ENCODE results near the gene USP32. TPM values are rescaled to one million over a fixed set of nuclear protein-coding genes. Genes with fewer than 3 reads are reported as not detected.

The USP32 gene
- total and polyA plus RNA-seq, 2 donors (not counting 1 experiment from before 2014, with no cell fraction given) = 7.7 to 48.8 TPM

DNA sequence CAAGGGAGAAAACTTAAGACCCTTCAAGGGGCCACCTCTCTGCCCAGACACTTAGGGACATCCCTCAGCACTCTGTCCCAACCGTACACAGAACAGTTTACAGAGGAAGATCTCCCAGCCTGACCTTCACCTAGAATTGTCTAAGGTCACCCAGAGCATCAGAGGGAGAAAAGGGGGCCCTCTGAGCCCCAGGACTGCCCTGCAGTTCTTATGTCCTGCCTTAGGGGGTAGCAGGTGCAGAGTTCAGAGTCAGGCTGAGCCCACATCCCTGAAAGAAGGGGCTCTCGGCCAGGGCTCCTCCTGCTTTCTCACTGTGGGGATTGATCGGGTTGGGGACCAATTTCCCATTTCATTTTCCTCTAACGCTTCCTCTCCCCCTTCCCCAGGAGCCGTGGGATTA, 226.7 kb downstream of the USP32 start:
- ATAC-seq (ENCODE audit: low read depth) = no peak
- 83% methylated on average over 4 of the region's 5 CpGs for WGBS (ENCODE audit: insufficient coverage)
- intact Hi-C loops (cut with micrococcal nuclease) = no loop called here
- no peak for TF ChIP-seq EZH2 (IDR thresholded peaks at IDR 0.05; ENCODE audit: borderline replicate concordance, insufficient read depth, low read depth, low read length, poor library complexity, severe bottlenecking)
- TF ChIP-seq, protein P1, sequence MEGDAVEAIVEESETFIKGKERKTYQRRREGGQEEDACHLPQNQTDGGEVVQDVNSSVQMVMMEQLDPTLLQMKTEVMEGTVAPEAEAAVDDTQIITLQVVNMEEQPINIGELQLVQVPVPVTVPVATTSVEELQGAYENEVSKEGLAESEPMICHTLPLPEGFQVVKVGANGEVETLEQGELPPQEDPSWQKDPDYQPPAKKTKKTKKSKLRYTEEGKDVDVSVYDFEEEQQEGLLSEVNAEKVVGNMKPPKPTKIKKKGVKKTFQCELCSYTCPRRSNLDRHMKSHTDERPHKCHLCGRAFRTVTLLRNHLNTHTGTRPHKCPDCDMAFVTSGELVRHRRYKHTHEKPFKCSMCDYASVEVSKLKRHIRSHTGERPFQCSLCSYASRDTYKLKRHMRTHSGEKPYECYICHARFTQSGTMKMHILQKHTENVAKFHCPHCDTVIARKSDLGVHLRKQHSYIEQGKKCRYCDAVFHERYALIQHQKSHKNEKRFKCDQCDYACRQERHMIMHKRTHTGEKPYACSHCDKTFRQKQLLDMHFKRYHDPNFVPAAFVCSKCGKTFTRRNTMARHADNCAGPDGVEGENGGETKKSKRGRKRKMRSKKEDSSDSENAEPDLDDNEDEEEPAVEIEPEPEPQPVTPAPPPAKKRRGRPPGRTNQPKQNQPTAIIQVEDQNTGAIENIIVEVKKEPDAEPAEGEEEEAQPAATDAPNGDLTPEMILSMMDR (IDR thresholded peaks at IDR 0.05) = no peak
- no peak for DNase-seq
- Histone ChIP-seq H3K27ac (ENCODE audit: low read length in 2 of 2) (no peak overlapping the region), H3K4me1 (ENCODE audit: control insufficient read depth in 2 of 2, insufficient read depth in 2 of 2, low read length in 2 of 2) (peaks cover 0 to 3% of the 10 kb centered on the region in 2 donors), H3K9ac (ENCODE audit: low read length) (no peak overlapping the region), H2AFZ (ENCODE audit: insufficient read depth, low read depth, low read length, poor library complexity, severe bottlenecking) (no peak overlapping the region), H3K4me3 (ENCODE audit: control extremely low read depth in 1 of 5, extremely low read depth in 1 of 5, insufficient read depth in 1 of 5, low read depth in 2 of 5, low read length in 4 of 5) (no peak overlapping the region), H3K79me2 (ENCODE audit: control insufficient read depth, insufficient read depth, low read length) (no peaks in the 10 kb centered on the region), H4K20me1 (ENCODE audit: control insufficient read depth, insufficient read depth, low read length, poor library complexity, severe bottlenecking) (no peaks in the 10 kb centered on the region), H3K27me3 (replicated peaks in 1 of 4; ENCODE audit: control extremely low read depth in 1 of 4, control insufficient read depth in 3 of 4, insufficient read depth in 4 of 4, low read length in 3 of 4) (peaks cover 0 to 12% (median 0%) of the 10 kb centered on the region in 4 experiments), H3K4me2 (replicated peaks; ENCODE audit: low read depth, low read length, poor library complexity, severe bottlenecking) (no peak overlapping the region), H3K36me3 (replicated peaks in 1 of 2; ENCODE audit: control extremely low read depth in 1 of 2, control insufficient read depth in 1 of 2, extremely low read depth in 1 of 2, insufficient read depth in 2 of 2, low read length in 1 of 2) (no peaks in the 10 kb centered on the region), H3K9me3 (ENCODE audit: control extremely low read depth in 1 of 3, control insufficient read depth in 2 of 3, insufficient read depth in 1 of 3, low read length in 2 of 3) (no peaks in the 10 kb centered on the region)
- Mint-ChIP-seq H3K9me3 (ENCODE audit: insufficient read depth) (no peaks in the 10 kb centered on the region), H3K4me3 (no peak overlapping the region), H3K4me1 (peaks cover 9% of the 10 kb centered on the region), H3K27ac (no peak overlapping the region), H3K27me3 (peaks cover 22% of the 10 kb centered on the region)
- ChIA-PET CTCF (no interaction called here), POLR2A (no interaction called here)

GRCh38 chr17:60164697-60165096, 227.2 kb downstream of the USP32 start:
- Histone ChIP-seq H2AFZ (ENCODE audit: insufficient read depth, low read depth, low read length, poor library complexity, severe bottlenecking) (no peak overlapping the region), H4K20me1 (ENCODE audit: control insufficient read depth, insufficient read depth, low read length, poor library complexity, severe bottlenecking) (no peaks in the 10 kb centered on the region), H3K79me2 (ENCODE audit: control insufficient read depth, insufficient read depth, low read length) (no peaks in the 10 kb centered on the region), H3K36me3 (replicated peaks in 1 of 2; ENCODE audit: control extremely low read depth in 1 of 2, control insufficient read depth in 1 of 2, extremely low read depth in 1 of 2, insufficient read depth in 2 of 2, low read length in 1 of 2) (no peaks in the 10 kb centered on the region), H3K4me2 (replicated peaks; ENCODE audit: low read depth, low read length, poor library complexity, severe bottlenecking) (no peak overlapping the region), H3K9me3 (ENCODE audit: control extremely low read depth in 1 of 3, control insufficient read depth in 2 of 3, insufficient read depth in 1 of 3, low read length in 2 of 3) (no peaks in the 10 kb centered on the region), H3K27me3 (replicated peaks in 1 of 4; ENCODE audit: control extremely low read depth in 1 of 4, control insufficient read depth in 3 of 4, insufficient read depth in 4 of 4, low read length in 3 of 4) (peaks cover 0 to 12% (median 0%) of the 10 kb centered on the region in 4 experiments), H3K27ac (ENCODE audit: low read length in 2 of 2) (no peak overlapping the region), H3K4me1 (ENCODE audit: control insufficient read depth in 2 of 2, insufficient read depth in 2 of 2, low read length in 2 of 2) (peaks cover 0 to 3% of the 10 kb centered on the region in 2 donors), H3K9ac (ENCODE audit: low read length) (no peak overlapping the region), H3K4me3 (ENCODE audit: control extremely low read depth in 1 of 5, extremely low read depth in 1 of 5, insufficient read depth in 1 of 5, low read depth in 2 of 5, low read length in 4 of 5) (no peak overlapping the region)
- Mint-ChIP-seq H3K27ac (no peak overlapping the region), H3K27me3 (peaks cover 28% of the 10 kb centered on the region), H3K4me1 (peaks cover 9% of the 10 kb centered on the region), H3K9me3 (ENCODE audit: insufficient read depth) (no peaks in the 10 kb centered on the region), H3K4me3 (no peak overlapping the region)
- WGBS (ENCODE audit: insufficient coverage) = 96% methylated on average over 4 of the region's 5 CpGs
- DNase-seq = no peak
- ChIA-PET POLR2A (no interaction called here), CTCF (no interaction called here)
- no peak for ATAC-seq (ENCODE audit: low read depth)
- no peak for TF ChIP-seq EZH2 (IDR thresholded peaks at IDR 0.05; ENCODE audit: borderline replicate concordance, insufficient read depth, low read depth, low read length, poor library complexity, severe bottlenecking)
- TF ChIP-seq, protein P1 (IDR thresholded peaks at IDR 0.05) = no peak
- intact Hi-C loops (cut with micrococcal nuclease) = no loop called here

All from B cell (primary cell).